ENCODE measurements around the gene HDC.

HDC gene

DNA sequence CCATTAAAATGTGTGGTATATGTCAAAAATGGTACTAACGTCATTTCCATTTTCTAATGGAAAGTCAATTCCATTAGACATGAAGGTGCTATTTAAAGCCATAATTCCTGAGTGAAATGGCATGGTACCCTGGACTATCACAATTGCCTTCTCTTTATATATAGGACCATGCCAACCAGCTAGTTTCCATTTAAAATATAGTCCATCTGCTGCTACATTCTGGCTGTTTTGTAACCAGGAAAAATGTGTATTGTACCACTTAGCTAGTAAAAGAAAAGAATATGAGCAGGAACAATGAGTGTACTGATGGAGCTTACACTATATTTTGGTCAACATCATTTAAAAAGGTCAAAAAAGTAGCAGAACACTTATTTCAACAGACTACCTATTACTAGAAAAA, 30.4 kb upstream of the HDC start:
- TF ChIP-seq, protein P1, sequence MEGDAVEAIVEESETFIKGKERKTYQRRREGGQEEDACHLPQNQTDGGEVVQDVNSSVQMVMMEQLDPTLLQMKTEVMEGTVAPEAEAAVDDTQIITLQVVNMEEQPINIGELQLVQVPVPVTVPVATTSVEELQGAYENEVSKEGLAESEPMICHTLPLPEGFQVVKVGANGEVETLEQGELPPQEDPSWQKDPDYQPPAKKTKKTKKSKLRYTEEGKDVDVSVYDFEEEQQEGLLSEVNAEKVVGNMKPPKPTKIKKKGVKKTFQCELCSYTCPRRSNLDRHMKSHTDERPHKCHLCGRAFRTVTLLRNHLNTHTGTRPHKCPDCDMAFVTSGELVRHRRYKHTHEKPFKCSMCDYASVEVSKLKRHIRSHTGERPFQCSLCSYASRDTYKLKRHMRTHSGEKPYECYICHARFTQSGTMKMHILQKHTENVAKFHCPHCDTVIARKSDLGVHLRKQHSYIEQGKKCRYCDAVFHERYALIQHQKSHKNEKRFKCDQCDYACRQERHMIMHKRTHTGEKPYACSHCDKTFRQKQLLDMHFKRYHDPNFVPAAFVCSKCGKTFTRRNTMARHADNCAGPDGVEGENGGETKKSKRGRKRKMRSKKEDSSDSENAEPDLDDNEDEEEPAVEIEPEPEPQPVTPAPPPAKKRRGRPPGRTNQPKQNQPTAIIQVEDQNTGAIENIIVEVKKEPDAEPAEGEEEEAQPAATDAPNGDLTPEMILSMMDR (IDR thresholded peaks at IDR 0.05; ENCODE audit: borderline replicate concordance, control extremely low read depth, extremely low read depth, insufficient read depth, missing control alignments) = no peak
- in situ Hi-C loops (cut with MboI; ENCODE audit: low sequenced_read_pairs, unreplicated experiment) = no loop called here
- DNase-seq (ENCODE audit: low spot score) = no peak

DNA sequence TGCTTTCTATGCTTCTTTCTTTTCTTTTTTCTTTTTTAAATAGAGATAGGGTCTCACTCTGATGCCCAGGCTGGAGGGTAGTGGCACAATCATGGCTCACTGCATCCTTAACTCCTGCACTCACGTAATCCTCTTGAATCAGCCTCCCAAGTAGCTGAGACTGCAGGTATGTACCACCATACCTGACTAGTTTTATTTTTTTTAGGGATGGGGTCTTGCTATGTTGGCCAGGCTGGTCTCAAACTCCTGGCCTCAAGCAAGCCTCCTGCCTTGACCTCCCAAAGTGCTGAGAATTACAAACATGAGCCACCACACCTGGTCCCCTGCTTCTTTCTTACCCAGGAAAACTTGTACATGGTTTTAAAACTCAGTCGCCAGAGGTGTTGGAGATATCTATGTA, 24.2 kb upstream of the HDC start:
- in situ Hi-C loops (cut with MboI; ENCODE audit: low sequenced_read_pairs, unreplicated experiment) = no loop called here
- no peak for DNase-seq (ENCODE audit: low spot score)
- TF ChIP-seq, protein P1 (IDR thresholded peaks at IDR 0.05; ENCODE audit: borderline replicate concordance, control extremely low read depth, extremely low read depth, insufficient read depth, missing control alignments) = no peak

DNA sequence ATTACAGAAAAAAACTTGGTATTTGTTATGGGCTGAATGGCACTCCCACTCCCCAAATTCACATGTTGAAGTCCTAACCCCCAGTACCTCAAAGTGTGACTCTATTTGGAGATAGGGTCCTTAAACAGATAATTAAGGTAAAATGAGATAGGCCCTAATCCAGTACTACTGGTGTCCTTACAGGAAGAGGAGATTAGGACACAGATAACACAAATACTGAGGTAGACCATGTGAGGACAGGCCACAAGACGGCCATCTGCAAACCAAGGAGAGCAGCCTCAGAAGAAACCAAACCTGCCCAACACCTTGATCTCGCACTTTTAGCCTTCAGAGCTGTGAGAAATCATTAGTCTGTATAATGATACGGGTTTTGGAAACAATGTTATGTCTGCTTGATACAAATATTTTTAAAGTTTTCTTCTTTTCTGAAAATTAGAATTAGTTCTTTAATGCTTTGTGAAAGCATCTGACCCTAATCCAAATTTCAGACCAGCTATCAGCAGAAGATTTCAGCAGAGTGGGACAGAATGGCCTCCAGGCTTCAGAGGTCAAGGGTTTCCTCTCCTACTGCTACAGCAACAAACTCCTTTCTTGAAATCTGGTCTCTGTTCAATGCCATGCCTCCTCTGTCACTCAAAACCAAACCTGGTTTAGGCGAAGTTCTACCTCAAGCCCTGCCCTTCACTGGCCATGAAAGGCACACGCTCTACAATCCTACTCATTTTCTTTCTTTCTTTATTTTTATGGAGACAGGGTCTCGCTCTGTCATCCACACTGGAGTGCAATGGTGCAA, 22.0 kb upstream of the HDC start:
- TF ChIP-seq, protein P1 (IDR thresholded peaks at IDR 0.05; ENCODE audit: borderline replicate concordance, control extremely low read depth, extremely low read depth, insufficient read depth, missing control alignments) = no peak

DNA sequence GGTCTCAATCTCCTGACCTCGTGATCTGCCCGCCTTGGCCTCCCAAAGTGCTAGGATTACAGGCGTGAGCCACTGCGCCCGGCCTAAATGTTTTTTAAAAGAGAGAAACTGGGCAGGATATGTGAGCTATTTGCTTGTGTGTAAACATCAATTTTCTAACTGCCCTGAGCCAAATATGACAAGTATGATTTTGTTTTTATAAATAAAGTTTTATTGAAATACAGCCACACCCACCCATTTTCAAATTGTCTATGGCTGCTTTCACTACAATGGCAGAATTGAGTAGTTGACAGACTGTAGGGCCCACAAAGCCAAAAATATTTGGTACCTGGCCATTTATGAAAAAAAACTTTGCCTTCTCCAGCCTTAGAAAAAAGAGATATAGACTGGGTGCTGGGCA, 15.9 kb upstream of the HDC start:
- DNase-seq (ENCODE audit: low spot score) = no peak
- TF ChIP-seq, protein P1 (IDR thresholded peaks at IDR 0.05; ENCODE audit: borderline replicate concordance, control extremely low read depth, extremely low read depth, insufficient read depth, missing control alignments) = no peak
- in situ Hi-C loops (cut with MboI; ENCODE audit: low sequenced_read_pairs, unreplicated experiment) = no loop called here

More for the DNA sequence above, 22.0 kb upstream of the HDC start:
- DNase-seq (ENCODE audit: low spot score) = no peak
- in situ Hi-C loops (cut with MboI; ENCODE audit: low sequenced_read_pairs, unreplicated experiment) = no loop called here

DNA sequence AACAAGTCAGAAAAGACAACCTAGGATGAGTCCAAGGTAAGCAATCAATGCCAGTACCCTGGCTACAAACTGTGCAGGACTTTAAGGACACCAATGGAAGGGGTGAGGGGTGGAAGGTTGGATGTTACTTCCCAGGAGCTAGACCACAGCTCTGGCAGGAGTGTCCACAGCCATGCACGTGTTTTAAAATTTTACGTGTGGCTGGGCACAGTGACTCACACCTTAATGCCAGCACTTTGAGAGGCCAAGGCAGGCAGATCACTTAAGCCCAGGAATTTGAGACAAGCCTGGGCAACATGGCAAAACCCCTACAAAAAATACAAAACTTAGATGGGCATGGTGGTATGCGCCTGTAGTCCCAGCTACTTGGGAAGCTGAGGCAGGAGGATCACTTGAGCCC, 14.7 kb upstream of the HDC start:
- in situ Hi-C loops (cut with MboI; ENCODE audit: low sequenced_read_pairs, unreplicated experiment) = no loop called here
- TF ChIP-seq, protein P1 (IDR thresholded peaks at IDR 0.05; ENCODE audit: borderline replicate concordance, control extremely low read depth, extremely low read depth, insufficient read depth, missing control alignments) = no peak
- DNase-seq (ENCODE audit: low spot score) = no peak

DNA sequence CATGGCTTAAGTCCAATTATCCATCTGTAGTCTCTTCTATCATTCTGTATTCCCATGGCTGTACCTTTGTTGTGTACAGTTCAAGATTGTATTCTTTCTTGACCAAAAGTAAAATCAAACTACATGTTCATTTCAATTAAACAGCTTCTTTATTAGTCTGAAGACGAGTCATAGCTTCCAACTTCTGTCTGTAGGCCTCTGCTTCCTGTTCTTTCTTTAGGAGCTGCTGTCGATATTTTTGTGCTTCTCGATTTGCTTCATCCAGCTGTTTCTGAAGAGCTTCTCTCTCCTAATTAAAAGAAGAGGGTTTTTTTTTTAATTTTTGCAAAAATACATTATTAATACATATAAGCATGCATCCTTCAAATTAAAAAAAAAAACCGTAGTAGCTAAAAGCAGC, 13.0 kb upstream of the HDC start:
- in situ Hi-C loops (cut with MboI; ENCODE audit: low sequenced_read_pairs, unreplicated experiment) = no loop called here
- TF ChIP-seq, protein P1 (IDR thresholded peaks at IDR 0.05; ENCODE audit: borderline replicate concordance, control extremely low read depth, extremely low read depth, insufficient read depth, missing control alignments) = no peak
- no peak for DNase-seq (ENCODE audit: low spot score)

Measured in GM13976 (cell line).